MM.1S (cell line): ENCODE data around the gene PODXL2.

ENCODE experiments used
- CTCF ChIP-seq: fragments of 300-600 bp; sonication (generic); IDR thresholded peaks from 2 replicates; pipeline ENCODE4 v1.5.1; 2016; ENCODE audit warnings: antibody characterized with exemption, low read length, mixed read lengths
- EZH2 ChIP-seq: fragments of 300-600 bp; sonication (generic); optimal IDR thresholded peaks from 2 replicates; pipeline ENCODE3; 2017; ENCODE audit warnings: low read depth, mild to moderate bottlenecking, antibody characterized with exemption, low read length, mixed read lengths

- TF ChIP-seq CTCF: no peak
- no peak for TF ChIP-seq EZH2
Observed at GRCh38 chr3:127673191-127674100, 44.5 kb downstream of the PODXL2 start.
